Right lobe of liver (tissue), 6 donors: ENCODE measurements around the gene PGAM1. TPM values are rescaled to one million over a fixed set of nuclear protein-coding genes. Genes with fewer than 3 reads are reported as not detected.
"Not testable (repeated sequence)": the region's sequence is repeated elsewhere in the genome, so short reads cannot be mapped to it uniquely, and the experiment has no call there.

Experiments
- ATAC-seq, 4 donors: fragments of 200-7000 bp; cut with Tn5 transposase; one replicate each; pipeline ENCODE4 v1.9.1; 2020; ENCODE audit warnings: mild to moderate bottlenecking in 4 of 4, moderate library complexity in 4 of 4
- DNase-seq, 3 donors: peaks; one replicate each; pipeline ENCODE4 v3.0.0-alpha.2; 2020
- H3K27ac ChIP-seq, 3 donors: fragments of 200-600 bp; one replicate each; pipeline ENCODE4 v1.8.0; 2022
- H3K27me3 ChIP-seq, 2 donors: fragments of 200-600 bp; one replicate each; pipeline ENCODE4 v1.8.0; 2022
- H3K36me3 ChIP-seq, 4 donors: fragments of 200-600 bp; sonication (generic) in 1 of 4; one replicate each; pipeline versions ENCODE4 v1.5.1 to v1.8.0; 2017 to 2022; ENCODE audit warnings: control low read depth in 1 of 4
- H3K4me1 ChIP-seq, 4 donors: fragments of 200-600 bp; sonication (generic) in 1 of 4; one replicate each; pipeline versions ENCODE4 v1.5.1 to v1.8.0; 2017 to 2022; ENCODE audit warnings: control low read depth in 1 of 4
- H3K4me3 ChIP-seq, 3 donors: fragments of 200-600 bp; one replicate each; pipeline ENCODE4 v1.8.0; 2022
- H3K9me3 ChIP-seq, 4 donors: fragments of 200-600 bp; sonication (generic) in 1 of 4; one replicate each; pipeline versions ENCODE4 v1.5.1 to v1.8.0; 2017 to 2022; ENCODE audit warnings: control low read depth in 1 of 4
- CTCF ChIP-seq, 4 donors: fragments of 200-600 bp in 3 of 4; fragments of 450-650 bp in 1 of 4; IDR thresholded peaks; one replicate each; pipeline versions ENCODE4 v1.5.1 to v1.8.0; 2016 to 2022; ENCODE audit warnings: antibody characterized with exemption in 4 of 4, mild to moderate bottlenecking in 2 of 4
- POLR2A ChIP-seq: fragments of 450-650 bp; IDR thresholded peaks from one replicate; pipeline ENCODE4 v1.6.1; 2017; ENCODE audit warnings: antibody characterized with exemption, mild to moderate bottlenecking
- WGBS: methylation state at CpG from one replicate; pipeline ENCODE4 v1.1.6; 2018; ENCODE audit warnings: low coverage, low lambda C conversion rate; ENCODE audit not compliant: insufficient coverage; ENCODE audit errors: missing lambda C conversion rate; 5-methylcytosine and 5-hydroxymethylcytosine counted together
- intact Hi-C, 2 donors: fragments of 100-400 bp; cut with DNase I; formaldehyde crosslinking; loops; one replicate each; pipeline versions ENCODE4 v1.11.2 to v1.14.1; 2022
- total RNA-seq, 6 experiments: library from RNA; depleted of rRNA in 2 of 6; stranded (reverse); fragments of >200 nt in 2 of 6; fragmentation: NEBNext Ultra II Directional in 3 of 6; extraction: Animal tissue kit (Norgen Biotek cat#: 25700) in 3 of 6; gene quantifications; one replicate each; pipeline versions ENCODE4 v1.1.0 to v1.2.4, GENCODE V29; 2016 to 2023
- donor health status: DM: no; HTN: yes; CAD: no.
- donor health status: DM: no; HTN: no; CAD: no.
- donor health status: DM: no; HTN: no; CAD: no.
- donor health status: DM: no; HTN: yes; CAD: no.
- donor health status: DM: no; HTN: yes; CAD: no.

Gene PGAM1
- total RNA-seq, 6 experiments from 2014 or later: 100 to 228 (median 162) TPM

DNA sequence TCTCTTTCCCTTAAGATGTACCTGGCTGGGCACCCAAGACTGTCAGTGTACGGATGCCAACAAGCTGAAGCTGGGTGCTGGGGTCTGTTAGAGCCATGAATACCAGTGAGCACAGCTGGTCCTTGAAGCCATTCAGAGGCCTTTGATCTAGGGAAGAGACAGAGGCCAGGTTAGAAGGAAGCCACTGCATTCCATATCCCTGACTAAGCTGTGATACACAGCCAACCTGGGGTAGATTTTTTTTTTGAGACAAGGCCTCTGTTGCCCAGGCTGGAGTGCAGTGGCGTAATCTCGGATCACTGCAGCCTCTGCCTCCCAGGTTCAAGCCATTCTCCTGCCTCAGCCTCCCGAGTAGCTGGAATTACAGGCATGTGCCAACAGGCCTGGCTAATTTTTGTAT, 40.8 kb downstream of the PGAM1 start:
- intact Hi-C loops: loop anchor here in 1 of 2 donors (10.0 kb wide), 1 partner anchor 78 kb away; no protein-coding TSS in a partner anchor
- peak in 1 of 4 donors; percentile 20 for ATAC-seq
- peaks cover 5 to 74% (median 28%) of the 10 kb centered on the region in 4 donors for H3K36me3 ChIP-seq

GRCh38 chr10:97468162-97468561, 42.2 kb downstream of the PGAM1 start:
- Histone ChIP-seq H3K27me3 (no peaks in the 10 kb centered on the region), H3K27ac (no peak overlapping the region), H3K4me1 (peaks cover 0 to 5% (median 0%) of the 10 kb centered on the region in 4 donors), H3K9me3 (no peaks in the 10 kb centered on the region), H3K4me3 (no peak overlapping the region), H3K36me3 (peaks cover 4 to 59% (median 25%) of the 10 kb centered on the region in 4 donors)
- peak in 1 of 3 donors; percentile 44 for DNase-seq
- intact Hi-C loops: loop anchor here in 1 of 2 donors (10.0 kb wide), 1 partner anchor 77 kb away; no protein-coding TSS in a partner anchor
- 56% methylated on average over 2 of the region's 3 CpGs for WGBS
- ATAC-seq: no peak
- no peak for TF ChIP-seq POLR2A
- TF ChIP-seq CTCF (IDR thresholded peaks at IDR 0.05): no peak

More for the DNA sequence above, 40.8 kb downstream of the PGAM1 start:
- no peak overlapping the region for H3K27ac ChIP-seq
- TF ChIP-seq CTCF (IDR thresholded peaks at IDR 0.05) (no peak), POLR2A (no peak)
- H3K27me3 ChIP-seq: no peaks in the 10 kb centered on the region
- H3K9me3 ChIP-seq: no peaks in the 10 kb centered on the region
- DNase-seq: no peak
- peaks cover 0 to 5% (median 0%) of the 10 kb centered on the region in 4 donors for H3K4me1 ChIP-seq
- 75% methylated on average over 4 of the region's 4 CpGs for WGBS
- H3K4me3 ChIP-seq: no peak overlapping the region

GRCh38 chr10:97468781-97469180, 42.8 kb downstream of the PGAM1 start:
- not testable (repeated sequence) for ATAC-seq, H3K4me3 ChIP-seq, H3K27ac ChIP-seq, H3K27me3 ChIP-seq, H3K4me1 ChIP-seq, H3K9me3 ChIP-seq
- peaks cover 3 to 59% (median 24%) of the 10 kb centered on the region in 4 donors for H3K36me3 ChIP-seq
- intact Hi-C loops: loop anchor here in 1 of 2 donors (10.0 kb wide), 1 partner anchor 76 kb away; no protein-coding TSS in a partner anchor
- peak in 1 of 3 donors; percentile 32 for DNase-seq
- 85% methylated on average over 7 of the region's 12 CpGs for WGBS

DNA sequence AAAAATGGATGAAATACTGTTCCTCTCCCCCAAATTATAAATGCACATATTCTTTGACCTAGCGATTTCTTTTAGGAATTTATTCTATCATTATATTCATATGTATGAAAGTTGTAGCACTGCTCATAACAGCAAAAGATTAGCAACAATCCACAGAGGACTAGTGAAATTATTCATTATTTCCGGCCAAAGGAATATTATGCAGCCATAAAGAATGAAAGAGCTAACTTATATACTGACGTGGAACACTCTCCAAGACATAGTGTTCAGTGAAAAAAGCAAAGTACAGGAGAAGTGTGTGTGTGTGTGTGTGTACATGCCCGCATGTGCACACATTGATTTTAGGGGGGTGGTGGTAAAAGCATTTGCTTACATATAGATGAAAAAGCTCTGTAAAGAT, 48.9 kb downstream of the PGAM1 start:
- intact Hi-C loops: no loop called here
- no peak overlapping the region for H3K4me3 ChIP-seq
- H3K27me3 ChIP-seq: no peaks in the 10 kb centered on the region
- DNase-seq: no peak
- peaks cover 4 to 51% (median 17%) of the 10 kb centered on the region in 4 donors for H3K36me3 ChIP-seq
- no peaks in the 10 kb centered on the region for H3K9me3 ChIP-seq
- H3K27ac ChIP-seq: no peak overlapping the region
- no peaks in the 10 kb centered on the region for H3K4me1 ChIP-seq
- 99% methylated on average over 4 of the region's 4 CpGs for WGBS
- TF ChIP-seq POLR2A (no peak), CTCF (IDR thresholded peaks at IDR 0.05) (no peak)
- ATAC-seq: no peak

DNA sequence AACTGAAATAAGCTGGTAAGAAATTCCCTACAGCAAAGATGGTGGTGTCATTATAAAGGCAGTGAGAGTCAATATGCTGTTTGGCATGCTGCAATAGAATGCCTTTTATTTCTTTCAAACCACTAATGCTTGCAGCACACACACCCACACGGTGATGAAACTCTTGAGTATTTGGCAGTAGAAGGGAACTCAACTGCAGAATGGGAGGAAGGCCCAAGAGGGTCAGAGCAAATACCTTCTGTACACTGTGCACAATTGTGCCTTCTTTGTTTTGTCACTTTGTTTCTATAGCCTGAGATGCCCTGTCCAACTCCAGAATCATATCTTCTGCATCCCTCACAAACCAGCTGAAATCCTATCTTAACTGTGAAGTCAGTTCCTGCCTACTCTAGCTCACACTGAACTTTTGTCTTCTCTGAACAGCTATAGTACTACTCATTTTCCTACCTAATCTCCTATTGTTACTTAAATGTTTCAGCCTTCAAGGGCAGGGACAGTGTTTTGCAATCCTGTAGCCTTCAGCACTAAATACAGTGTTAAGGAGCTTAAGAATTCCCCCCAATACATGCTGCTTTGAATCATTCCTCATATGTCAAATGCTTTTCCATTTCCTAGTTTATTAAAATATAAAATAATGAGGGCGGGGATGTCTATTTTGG, 50.1 kb downstream of the PGAM1 start:
- Histone ChIP-seq H3K36me3 (peaks cover 4 to 52% (median 22%) of the 10 kb centered on the region in 4 donors), H3K27ac (no peak overlapping the region), H3K4me3 (no peak overlapping the region), H3K9me3 (no peaks in the 10 kb centered on the region), H3K27me3 (no peaks in the 10 kb centered on the region), H3K4me1 (no peaks in the 10 kb centered on the region)
- TF ChIP-seq CTCF (IDR thresholded peaks at IDR 0.05): no peak
- no peak for TF ChIP-seq POLR2A
- DNase-seq (peak in 1 of 3 donors; percentile 33), ATAC-seq (peak in 2 of 4 donors; percentile 50 to 61)
- WGBS: 90% methylated on average over 1 of the region's 2 CpGs
- intact Hi-C loops: no loop called here

DNA sequence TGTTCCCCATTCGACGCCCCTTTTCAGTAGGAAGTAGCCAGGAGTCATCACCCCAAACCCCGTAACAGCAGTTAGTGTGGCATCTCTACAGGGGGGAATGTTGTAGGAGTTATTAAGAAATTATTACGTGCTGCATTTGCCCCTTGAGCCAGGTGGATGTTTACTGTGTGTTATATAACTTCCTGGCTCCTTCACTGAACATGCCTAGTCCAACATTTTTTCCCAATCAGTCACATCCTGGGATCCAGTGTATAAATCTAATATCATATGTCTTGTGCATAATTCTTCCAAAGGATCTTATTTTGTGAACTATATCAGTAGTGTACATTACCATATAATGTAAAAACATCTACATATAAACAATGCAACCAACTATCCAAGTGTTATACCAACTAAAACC, 53.4 kb downstream of the PGAM1 start:
- ATAC-seq, H3K4me3 ChIP-seq, H3K27me3 ChIP-seq, H3K4me1 ChIP-seq, H3K27ac ChIP-seq, H3K9me3 ChIP-seq, intact Hi-C loops: not testable (repeated sequence)
- 84% methylated on average over 4 of the region's 4 CpGs for WGBS
- peak in 1 of 3 donors; percentile 17 for DNase-seq
- H3K36me3 ChIP-seq: peaks cover 0 to 46% (median 13%) of the 10 kb centered on the region in 4 donors
